Activated T-helper 1 cell treated with anti-CD3 and anti-CD28 coated beads, Interleukin-12 subunit alpha, Interleukin-12 subunit beta, Interleukin-2, Interleukin-4 antibody, amounts not matched to agents 30 ng/mL and 10 ng/mL and 1 ng/mL, durations not matched to agents 14 hours and 24 hours and 36 hours (primary cell): Measurements from ENCODE around the gene CPTP. TPM values are rescaled to one million over a fixed set of nuclear protein-coding genes. Genes with fewer than 3 reads are reported as not detected.

ENCODE experiments used
- DNase-seq: peaks from one replicate; pipeline ENCODE4 v3.0.0; 2021; ENCODE audit warnings: low spot score
- H3K27ac Mint-ChIP-seq: one replicate; pipeline ENCODE4 v1.8.0; 2021; ENCODE audit warnings: mild to moderate bottlenecking, mixed read lengths
- H3K27me3 Mint-ChIP-seq: one replicate; pipeline ENCODE4 v1.8.0; 2022; ENCODE audit warnings: mild to moderate bottlenecking, moderate library complexity, mixed read lengths; ENCODE audit not compliant: insufficient read depth
- H3K36me3 Mint-ChIP-seq: one replicate; pipeline ENCODE4 v1.8.0; 2021; ENCODE audit warnings: low read depth, mixed read lengths
- H3K4me1 Mint-ChIP-seq: one replicate; pipeline ENCODE4 v1.8.0; 2021; ENCODE audit warnings: low read depth, mixed read lengths
- H3K4me3 Mint-ChIP-seq: one replicate; pipeline ENCODE4 v1.8.0; 2021; ENCODE audit warnings: mild to moderate bottlenecking, moderate library complexity, mixed read lengths
- H3K9me3 Mint-ChIP-seq: one replicate; pipeline ENCODE4 v1.8.0; 2021; ENCODE audit warnings: mixed read lengths
- intact Hi-C: fragments of 100-400 bp; cut with micrococcal nuclease; formaldehyde crosslinking; loops from one replicate; pipeline ENCODE4 v1.15.1; 2024
- total RNA-seq: library from RNA; stranded (reverse); gene quantifications from 2 replicates; pipeline ENCODE4 v1.2.3, GENCODE V29; 2022

The CPTP gene
- total RNA-seq, 1 donor from 2014 or later: 14.6 TPM

DNA sequence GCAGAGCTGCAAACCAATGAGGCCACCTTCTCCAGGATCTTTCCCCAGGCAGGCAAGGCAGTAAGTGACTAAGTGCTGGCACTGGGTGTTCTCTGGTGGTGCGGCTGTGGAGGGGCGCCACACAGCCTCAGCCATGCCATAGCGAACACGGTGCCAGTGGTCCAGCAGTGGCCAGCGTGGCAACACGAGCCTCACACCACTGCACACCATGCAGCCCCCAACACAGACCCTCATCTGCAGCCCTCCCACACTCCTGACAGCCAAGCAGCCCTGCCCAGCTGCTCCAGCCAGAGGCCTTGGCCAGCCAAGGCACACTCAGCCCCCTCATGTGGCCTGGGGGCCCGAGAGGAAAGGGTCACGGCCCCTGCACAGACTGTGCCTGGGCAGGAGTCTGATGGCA lies 3.1 kb upstream of the CPTP start:
- no peak for DNase-seq
- Mint-ChIP-seq H3K27ac (no peak overlapping the region), H3K4me3 (no peak overlapping the region), H3K36me3 (peaks cover 11% of the 10 kb centered on the region), H3K27me3 (no peaks in the 10 kb centered on the region), H3K4me1 (peaks cover 17% of the 10 kb centered on the region), H3K9me3 (no peaks in the 10 kb centered on the region)
- intact Hi-C loops: no loop called here

DNA sequence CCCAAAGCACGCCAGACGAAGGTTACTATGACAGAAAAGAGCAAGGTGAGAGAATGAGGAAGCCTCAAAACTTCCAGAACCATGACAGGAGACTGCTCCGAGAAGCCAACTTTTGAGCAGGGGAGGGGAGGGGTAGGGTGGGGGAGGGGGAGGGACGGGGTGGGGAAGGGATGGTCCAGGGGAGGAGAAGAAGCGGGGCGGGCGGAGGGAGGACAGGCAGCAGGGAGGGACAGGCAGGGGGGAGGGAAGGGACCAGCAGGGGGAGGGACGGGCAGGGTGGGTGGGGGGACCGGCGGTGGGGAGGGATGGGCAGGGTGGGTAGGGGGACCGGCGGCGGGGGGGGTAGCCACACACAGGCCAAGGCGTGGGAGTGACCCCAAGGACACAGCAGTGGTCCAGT lies 2.2 kb upstream of the CPTP start:
- Mint-ChIP-seq H3K4me1 (peaks cover 20% of the 10 kb centered on the region), H3K4me3 (peak overlapping the region; percentile 95), H3K27ac (peak overlapping the region; percentile 86), H3K27me3 (no peaks in the 10 kb centered on the region), H3K9me3 (no peaks in the 10 kb centered on the region), H3K36me3 (peaks cover 9% of the 10 kb centered on the region)
- DNase-seq: no peak
- intact Hi-C loops: no loop called here

DNA sequence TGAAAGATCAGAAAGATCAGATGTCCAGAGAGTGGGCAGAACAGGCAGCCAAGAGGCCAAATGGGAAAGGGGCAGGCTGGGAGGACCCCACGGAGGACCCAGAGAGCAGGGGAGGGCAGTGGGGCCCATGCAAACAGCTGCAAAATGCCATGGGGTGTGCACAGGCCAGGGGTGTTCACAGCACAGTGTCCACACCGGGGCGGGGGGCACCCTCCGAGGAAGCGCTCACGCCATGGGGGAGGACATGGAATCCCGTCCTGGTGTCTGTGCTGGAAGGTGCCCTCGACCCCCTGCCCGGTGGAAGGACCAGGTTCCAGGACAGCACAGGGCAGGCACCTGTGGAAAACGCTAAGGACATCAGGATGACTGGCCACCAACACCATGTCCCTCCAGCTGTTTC lies 1.6 kb upstream of the CPTP start:
- no peaks in the 10 kb centered on the region for H3K9me3 Mint-ChIP-seq
- intact Hi-C loops: no loop called here
- H3K27ac Mint-ChIP-seq: peak overlapping the region; percentile 84
- peaks cover 9% of the 10 kb centered on the region for H3K36me3 Mint-ChIP-seq
- H3K4me3 Mint-ChIP-seq: peak overlapping the region; percentile 95
- H3K4me1 Mint-ChIP-seq: peaks cover 20% of the 10 kb centered on the region
- DNase-seq: no peak
- H3K27me3 Mint-ChIP-seq: no peaks in the 10 kb centered on the region

DNA sequence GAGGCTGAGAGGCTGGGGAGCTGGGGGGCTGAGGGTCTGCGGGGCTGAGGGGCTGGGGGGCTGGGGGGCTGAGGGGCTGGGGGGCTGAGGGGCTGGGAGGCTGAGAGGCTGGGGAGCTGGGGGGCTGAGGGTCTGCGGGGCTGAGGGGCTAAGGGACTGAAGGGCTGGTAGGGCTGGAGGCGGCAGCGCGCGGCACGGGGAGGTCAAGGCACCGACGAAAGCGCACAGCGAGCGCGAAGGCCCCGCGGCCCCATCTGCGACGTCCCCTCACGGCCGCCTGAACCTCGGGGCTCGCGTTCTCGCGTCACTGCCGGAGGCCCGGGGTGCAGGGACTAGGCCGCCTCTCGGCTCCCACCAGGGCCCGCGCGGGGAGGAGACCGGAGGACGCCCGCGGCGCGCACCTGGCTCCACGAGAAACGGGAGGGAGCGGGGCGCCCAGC lies 498 bp upstream of the CPTP start:
- H3K9me3 Mint-ChIP-seq: no peaks in the 10 kb centered on the region
- H3K27me3 Mint-ChIP-seq: no peaks in the 10 kb centered on the region
- DNase-seq: no peak
- no peak overlapping the region for H3K27ac Mint-ChIP-seq
- peaks cover 8% of the 10 kb centered on the region for H3K36me3 Mint-ChIP-seq
- H3K4me3 Mint-ChIP-seq: peak overlapping the region; percentile 72
- intact Hi-C loops: loop anchor here (1.0 kb wide), 3 partner anchors 16 to 208 kb away; partner anchors contain the start of genes AURKAIP1, C1orf159 and PUSL1
- peaks cover 20% of the 10 kb centered on the region for H3K4me1 Mint-ChIP-seq

DNA sequence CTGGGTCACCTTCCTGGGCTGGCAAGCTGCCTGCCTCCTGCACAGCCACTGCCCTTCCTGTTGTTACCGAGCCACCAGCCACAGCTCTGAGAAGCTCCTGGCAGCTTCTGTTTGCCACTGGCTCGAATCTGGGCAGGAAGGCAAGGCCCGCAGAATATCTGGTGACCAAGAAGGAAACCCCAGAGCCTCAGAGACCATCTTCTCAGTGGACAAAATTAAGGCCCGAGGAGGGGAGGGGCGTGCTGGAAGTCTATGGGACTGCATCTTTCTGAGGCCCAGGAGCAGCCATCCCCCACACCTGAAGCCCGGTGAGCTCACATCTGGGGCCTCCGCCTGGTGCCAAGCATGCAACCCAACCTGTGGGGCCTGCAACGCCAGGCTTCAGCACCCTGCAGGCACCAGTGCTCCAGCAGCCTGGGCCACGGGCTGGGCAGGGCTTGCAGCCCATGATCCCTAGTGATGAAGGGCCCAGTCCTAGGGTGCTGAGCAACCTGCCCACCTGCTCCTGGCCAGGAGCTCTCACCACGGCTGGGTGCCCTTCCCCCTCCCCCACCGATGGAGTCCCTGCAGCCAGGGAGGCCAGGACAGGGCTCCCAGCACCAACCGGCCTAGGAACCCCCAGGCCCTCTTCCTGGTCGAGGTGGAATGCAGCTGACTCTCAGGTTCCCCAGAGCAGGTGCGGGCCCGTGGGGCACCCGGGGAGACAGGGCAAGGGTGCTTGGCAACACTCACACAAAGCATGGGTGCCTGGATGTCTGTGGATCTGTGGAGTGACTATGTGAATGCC lies 879 bp downstream of the CPTP start:
- intact Hi-C loops: no loop called here
- Mint-ChIP-seq H3K27me3 (no peaks in the 10 kb centered on the region), H3K36me3 (peaks cover 3% of the 10 kb centered on the region), H3K4me3 (peak overlapping the region; percentile 76), H3K27ac (no peak overlapping the region), H3K9me3 (no peaks in the 10 kb centered on the region), H3K4me1 (peaks cover 20% of the 10 kb centered on the region)
- DNase-seq: no peak

DNA sequence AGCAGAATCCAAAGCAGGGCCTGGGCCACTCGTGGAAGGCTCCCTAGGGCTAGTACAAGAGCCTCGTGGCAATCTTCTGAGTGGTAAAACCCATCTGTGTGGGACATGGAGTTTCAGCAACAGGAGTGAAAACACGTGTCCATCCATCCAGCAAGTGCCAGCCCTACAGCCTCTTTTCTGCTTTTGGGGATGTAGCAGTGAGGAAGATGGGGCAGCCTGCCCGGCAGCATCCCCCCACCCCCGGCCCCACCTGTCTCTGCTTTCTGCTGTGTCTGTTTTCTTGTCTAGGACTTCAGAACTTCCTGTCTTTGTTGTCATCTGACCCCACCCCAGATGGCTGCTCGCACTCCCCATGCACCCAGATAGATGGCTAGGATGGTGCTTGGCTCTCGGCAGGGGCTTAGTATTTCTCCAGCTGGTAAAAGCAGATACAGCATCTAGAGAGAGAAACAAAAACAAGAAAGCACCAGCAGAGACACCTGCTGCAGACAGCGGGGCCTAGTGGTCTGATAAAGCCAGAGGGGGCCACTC lies 1.5 kb downstream of the CPTP start:
- Mint-ChIP-seq H3K27me3 (no peaks in the 10 kb centered on the region), H3K9me3 (no peaks in the 10 kb centered on the region), H3K27ac (peak overlapping the region; percentile 29), H3K4me1 (peaks cover 20% of the 10 kb centered on the region), H3K4me3 (peak overlapping the region; percentile 76), H3K36me3 (peaks cover 3% of the 10 kb centered on the region)
- DNase-seq: no peak
- intact Hi-C loops: no loop called here

DNA sequence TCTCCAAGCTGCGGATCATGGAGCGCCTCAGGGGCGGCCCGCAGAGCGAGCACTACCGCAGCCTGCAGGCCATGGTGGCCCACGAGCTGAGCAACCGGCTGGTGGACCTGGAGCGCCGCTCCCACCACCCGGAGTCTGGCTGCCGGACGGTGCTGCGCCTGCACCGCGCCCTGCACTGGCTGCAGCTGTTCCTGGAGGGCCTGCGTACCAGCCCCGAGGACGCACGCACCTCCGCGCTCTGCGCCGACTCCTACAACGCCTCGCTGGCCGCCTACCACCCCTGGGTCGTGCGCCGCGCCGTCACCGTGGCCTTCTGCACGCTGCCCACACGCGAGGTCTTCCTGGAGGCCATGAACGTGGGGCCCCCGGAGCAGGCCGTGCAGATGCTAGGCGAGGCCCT lies 2.7 kb downstream of the CPTP start:
- no peak overlapping the region for H3K4me3 Mint-ChIP-seq
- H3K27me3 Mint-ChIP-seq: no peaks in the 10 kb centered on the region
- peaks cover 3% of the 10 kb centered on the region for H3K36me3 Mint-ChIP-seq
- H3K4me1 Mint-ChIP-seq: peaks cover 16% of the 10 kb centered on the region
- no peak overlapping the region for H3K27ac Mint-ChIP-seq
- intact Hi-C loops: no loop called here
- DNase-seq: no peak
- no peaks in the 10 kb centered on the region for H3K9me3 Mint-ChIP-seq

DNA sequence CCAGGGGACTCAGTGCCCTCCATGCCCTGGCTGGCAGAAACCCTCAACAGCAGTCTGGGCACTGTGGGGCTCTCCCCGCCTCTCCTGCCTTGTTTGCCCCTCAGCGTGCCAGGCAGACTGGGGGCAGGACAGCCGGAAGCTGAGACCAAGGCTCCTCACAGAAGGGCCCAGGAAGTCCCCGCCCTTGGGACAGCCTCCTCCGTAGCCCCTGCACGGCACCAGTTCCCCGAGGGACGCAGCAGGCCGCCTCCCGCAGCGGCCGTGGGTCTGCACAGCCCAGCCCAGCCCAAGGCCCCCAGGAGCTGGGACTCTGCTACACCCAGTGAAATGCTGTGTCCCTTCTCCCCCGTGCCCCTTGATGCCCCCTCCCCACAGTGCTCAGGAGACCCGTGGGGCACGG lies 3.7 kb downstream of the CPTP start:
- no peaks in the 10 kb centered on the region for H3K27me3 Mint-ChIP-seq
- H3K9me3 Mint-ChIP-seq: no peaks in the 10 kb centered on the region
- no peak overlapping the region for H3K27ac Mint-ChIP-seq
- H3K4me1 Mint-ChIP-seq: peaks cover 16% of the 10 kb centered on the region
- no peak for DNase-seq
- no peak overlapping the region for H3K4me3 Mint-ChIP-seq
- H3K36me3 Mint-ChIP-seq: peaks cover 2% of the 10 kb centered on the region
- intact Hi-C loops: no loop called here

DNA sequence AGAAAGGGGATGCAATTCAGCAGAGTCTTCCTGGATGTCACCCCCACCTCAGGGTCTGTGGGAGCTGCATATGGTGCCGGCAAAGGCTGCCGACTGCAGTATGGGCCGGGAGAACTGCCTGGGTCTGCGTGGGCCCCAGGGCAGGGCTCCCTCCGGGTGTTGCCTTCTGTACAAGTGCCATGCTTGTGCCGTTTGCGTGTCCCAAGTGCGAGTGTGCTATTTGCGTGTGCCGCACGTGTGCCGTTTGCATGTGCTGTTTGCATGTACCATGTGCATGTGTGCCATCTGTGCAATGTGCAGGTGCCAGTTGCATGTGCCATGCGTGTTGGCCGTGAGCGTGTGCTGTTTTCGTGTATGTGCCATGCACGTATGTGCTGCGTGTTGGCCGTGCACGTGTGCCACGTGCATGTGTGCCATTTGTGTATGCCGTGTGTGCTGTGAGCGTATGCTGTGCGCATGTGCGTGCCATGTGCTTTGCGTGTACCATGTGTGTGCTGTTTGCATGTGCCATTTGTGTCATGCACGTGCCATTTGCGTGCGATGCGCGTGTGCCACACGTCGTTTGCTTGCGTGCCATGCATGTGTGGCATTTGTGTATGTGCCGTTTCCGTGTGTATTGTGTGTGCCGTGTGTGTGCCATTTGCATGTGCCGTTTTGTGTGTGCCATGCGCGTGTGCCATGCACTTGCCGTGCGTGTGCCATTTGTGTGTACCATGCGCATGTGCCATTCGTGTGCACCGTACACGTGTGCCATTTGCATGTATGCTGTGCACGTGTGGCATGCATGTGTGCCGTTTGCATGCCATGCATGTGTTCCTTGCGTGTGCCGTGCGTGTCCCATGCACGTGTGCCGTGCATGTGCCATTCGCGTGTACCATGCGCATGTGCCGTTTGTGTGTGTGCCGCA lies 5.0 kb downstream of the CPTP start:
- no peak for DNase-seq
- H3K27me3 Mint-ChIP-seq: no peaks in the 10 kb centered on the region
- H3K4me3 Mint-ChIP-seq: no peak overlapping the region
- intact Hi-C loops: no loop called here
- no peaks in the 10 kb centered on the region for H3K36me3 Mint-ChIP-seq
- H3K9me3 Mint-ChIP-seq: no peaks in the 10 kb centered on the region
- H3K4me1 Mint-ChIP-seq: peaks cover 11% of the 10 kb centered on the region
- no peak overlapping the region for H3K27ac Mint-ChIP-seq

DNA sequence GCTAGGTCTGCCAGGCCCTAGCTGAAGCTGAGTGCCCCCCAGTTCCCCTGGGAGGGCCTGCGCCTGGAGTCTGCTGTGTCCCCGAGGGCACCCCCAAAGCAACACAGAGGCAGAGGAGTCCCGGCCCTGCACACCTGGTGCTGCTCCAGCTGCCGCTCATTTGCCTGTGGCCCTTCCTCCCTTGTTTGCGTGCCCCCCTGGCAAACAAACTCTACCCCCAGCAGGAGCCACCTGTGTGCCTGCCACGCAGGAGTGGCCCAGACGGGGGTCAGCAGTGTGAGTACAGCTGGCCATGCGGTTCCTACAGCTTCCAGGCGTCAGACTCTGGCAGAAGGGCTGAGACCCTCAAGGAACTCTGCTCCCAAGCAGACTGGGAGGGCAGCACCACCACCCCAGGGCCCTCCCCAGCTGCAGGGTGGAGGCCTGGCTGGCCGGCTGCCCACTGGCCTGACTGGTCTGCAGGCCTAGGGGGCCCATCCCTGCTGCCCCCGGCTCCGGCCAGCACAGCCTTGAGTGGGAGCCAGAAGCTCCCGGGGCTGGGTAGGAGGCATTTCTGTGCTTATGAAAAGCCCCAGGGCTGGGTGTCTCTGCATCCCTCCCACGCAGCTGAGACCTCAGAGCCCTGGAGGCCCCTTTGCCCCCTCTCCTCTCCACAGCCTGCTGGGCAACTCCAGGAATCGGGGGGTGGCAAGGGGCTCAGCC lies 5.9 kb downstream of the CPTP start:
- H3K27ac Mint-ChIP-seq: no peak overlapping the region
- DNase-seq: no peak
- H3K9me3 Mint-ChIP-seq: no peaks in the 10 kb centered on the region
- H3K4me3 Mint-ChIP-seq: no peak overlapping the region
- H3K27me3 Mint-ChIP-seq: no peaks in the 10 kb centered on the region
- no peaks in the 10 kb centered on the region for H3K36me3 Mint-ChIP-seq
- intact Hi-C loops: no loop called here
- H3K4me1 Mint-ChIP-seq: peaks cover 11% of the 10 kb centered on the region

DNA sequence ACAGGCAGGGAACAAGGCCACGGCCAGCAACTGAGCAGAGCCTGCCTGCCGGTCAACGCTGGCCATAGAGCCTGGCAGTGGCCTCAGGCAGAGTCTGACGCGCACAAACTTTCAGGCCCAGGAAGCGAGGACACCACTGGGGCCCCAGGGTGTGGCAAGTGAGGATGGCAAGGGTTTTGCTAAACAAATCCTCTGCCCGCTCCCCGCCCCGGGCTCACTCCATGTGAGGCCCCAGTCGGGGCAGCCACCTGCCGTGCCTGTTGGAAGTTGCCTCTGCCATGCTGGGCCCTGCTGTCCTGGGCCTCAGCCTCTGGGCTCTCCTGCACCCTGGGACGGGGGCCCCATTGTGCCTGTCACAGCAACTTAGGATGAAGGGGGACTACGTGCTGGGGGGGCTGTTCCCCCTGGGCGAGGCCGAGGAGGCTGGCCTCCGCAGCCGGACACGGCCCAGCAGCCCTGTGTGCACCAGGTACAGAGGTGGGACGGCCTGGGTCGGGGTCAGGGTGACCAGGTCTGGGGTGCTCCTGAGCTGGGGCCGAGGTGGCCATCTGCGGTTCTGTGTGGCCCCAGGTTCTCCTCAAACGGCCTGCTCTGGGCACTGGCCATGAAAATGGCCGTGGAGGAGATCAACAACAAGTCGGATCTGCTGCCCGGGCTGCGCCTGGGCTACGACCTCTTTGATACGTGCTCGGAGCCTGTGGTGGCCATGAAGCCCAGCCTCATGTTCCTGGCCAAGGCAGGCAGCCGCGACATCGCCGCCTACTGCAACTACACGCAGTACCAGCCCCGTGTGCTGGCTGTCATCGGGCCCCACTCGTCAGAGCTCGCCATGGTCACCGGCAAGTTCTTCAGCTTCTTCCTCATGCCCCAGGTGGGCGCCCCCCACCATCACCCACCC lies 6.7 kb downstream of the CPTP start, which contains the start of gene TAS1R3:
Gene TAS1R3, plus strand, starts transcription at position 213 of the 898 bp plus-strand sequence. Its CDS starts 66 bp downstream, at position 279.
- no peak within 1 kb of the TSS for H3K27ac Mint-ChIP-seq
- no peaks in the 10 kb centered on the region for H3K9me3 Mint-ChIP-seq
- no peaks in the 10 kb centered on the region for H3K36me3 Mint-ChIP-seq
- intact Hi-C loops: no loop called here
- H3K4me1 Mint-ChIP-seq: peaks cover 5% of the 10 kb centered on the region
- H3K27me3 Mint-ChIP-seq: no peaks in the 10 kb centered on the region
- H3K4me3 Mint-ChIP-seq: no peak within 1 kb of the TSS
- DNase-seq: no peak
